ENCODE results near the gene AP5B1. TPM values are rescaled to one million over a fixed set of nuclear protein-coding genes. Genes with fewer than 3 reads are reported as not detected.
A peak's percentile ranks its signal among the peaks of the same experiment; 100 is the strongest.

The AP5B1 gene
- total and polyA plus RNA-seq, 9 of the 15 experiments (the other 6 are each of a cell fraction or from before 2014, with no cell fraction given): 0.51 to 24.2 (median 5.1) TPM

- TF ChIP-seq ARID1B (IDR thresholded peaks at IDR 0.05) (0 out of 2 replicates have a peak, but pooled peaks have one; percentile 7), ZNF184 (CRISPR knock-in tag; IDR thresholded peaks at IDR 0.05) (no peak), ZHX1 (conservative IDR thresholded peaks at IDR 0.05; ENCODE audit: low read length) (0 out of 2 replicates have a peak, but pooled peaks have one; percentile 72), PHF8 (IDR thresholded peaks at IDR 0.05; ENCODE audit: borderline replicate concordance, low read length) (peak; percentile 58; the same call in 1 of the 2 replicates), GABPA (tag; conservative IDR thresholded peaks at IDR 0.05; ENCODE audit: low read depth) (peak; percentile 35; the same call in 1 of the 2 replicates), DLX4 (CRISPR knock-in tag; IDR thresholded peaks at IDR 0.05) (no peak), NFIX (CRISPR knock-in tag; IDR thresholded peaks at IDR 0.05; ENCODE audit: low read depth) (no peak), DIDO1 (tag; IDR thresholded peaks at IDR 0.05; ENCODE audit: low read depth) (no peak), FOXA3 (CRISPR knock-in tag; conservative IDR thresholded peaks at IDR 0.05 in 1 of 2, IDR thresholded peaks at IDR 0.05 in 1 of 2) (no peak), BRD4 (IDR thresholded peaks at IDR 0.05) (no peak), EP400 (IDR thresholded peaks at IDR 0.05) (peak; percentile 24; the same call in 1 of the 2 replicates), PHF20 (IDR thresholded peaks at IDR 0.05; ENCODE audit: partially characterized antibody) (peak; percentile 7), CTCF (IDR thresholded peaks at IDR 0.05 in 2 of 3, conservative IDR thresholded peaks at IDR 0.05 in 1 of 3; ENCODE audit: insufficient read depth in 2 of 3, low read depth in 1 of 3, low read length in 3 of 3) (peak; percentile 95 to 99 (median 99)), ZSCAN32 (CRISPR knock-in tag; IDR thresholded peaks at IDR 0.05) (no peak), ZNF23 (CRISPR knock-in tag; IDR thresholded peaks at IDR 0.05) (no peak), NFE2 (IDR thresholded peaks at IDR 0.05; ENCODE audit: low read depth) (no peak), GABPB1 (CRISPR knock-in tag; IDR thresholded peaks at IDR 0.05) (peak; percentile 89), VEZF1 (CRISPR knock-in tag; IDR thresholded peaks at IDR 0.05) (peak; percentile 95)
Measured at GRCh38 chr11:65817835-65818680, 37.3 kb upstream of the AP5B1 start (continued).
